ENCODE measurements around the gene MRPS23.

GRCh38 chr17:57886020-57886419 is 36.2 kb upstream of the MRPS23 start:
- TF ChIP-seq, protein P1, sequence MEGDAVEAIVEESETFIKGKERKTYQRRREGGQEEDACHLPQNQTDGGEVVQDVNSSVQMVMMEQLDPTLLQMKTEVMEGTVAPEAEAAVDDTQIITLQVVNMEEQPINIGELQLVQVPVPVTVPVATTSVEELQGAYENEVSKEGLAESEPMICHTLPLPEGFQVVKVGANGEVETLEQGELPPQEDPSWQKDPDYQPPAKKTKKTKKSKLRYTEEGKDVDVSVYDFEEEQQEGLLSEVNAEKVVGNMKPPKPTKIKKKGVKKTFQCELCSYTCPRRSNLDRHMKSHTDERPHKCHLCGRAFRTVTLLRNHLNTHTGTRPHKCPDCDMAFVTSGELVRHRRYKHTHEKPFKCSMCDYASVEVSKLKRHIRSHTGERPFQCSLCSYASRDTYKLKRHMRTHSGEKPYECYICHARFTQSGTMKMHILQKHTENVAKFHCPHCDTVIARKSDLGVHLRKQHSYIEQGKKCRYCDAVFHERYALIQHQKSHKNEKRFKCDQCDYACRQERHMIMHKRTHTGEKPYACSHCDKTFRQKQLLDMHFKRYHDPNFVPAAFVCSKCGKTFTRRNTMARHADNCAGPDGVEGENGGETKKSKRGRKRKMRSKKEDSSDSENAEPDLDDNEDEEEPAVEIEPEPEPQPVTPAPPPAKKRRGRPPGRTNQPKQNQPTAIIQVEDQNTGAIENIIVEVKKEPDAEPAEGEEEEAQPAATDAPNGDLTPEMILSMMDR (IDR thresholded peaks at IDR 0.05) = no peak
- no peak for TF ChIP-seq POLR2A (IDR thresholded peaks at IDR 0.05)
